Measurements from ENCODE around the gene RBM43. TPM values are rescaled to one million over a fixed set of nuclear protein-coding genes. Genes with fewer than 3 reads are reported as not detected.

The RBM43 gene
- total and polyA plus RNA-seq, 9 of the 15 experiments (the other 6 are each of a cell fraction or from before 2014, with no cell fraction given) = 1.3 to 6.9 (median 3.8) TPM

DNA sequence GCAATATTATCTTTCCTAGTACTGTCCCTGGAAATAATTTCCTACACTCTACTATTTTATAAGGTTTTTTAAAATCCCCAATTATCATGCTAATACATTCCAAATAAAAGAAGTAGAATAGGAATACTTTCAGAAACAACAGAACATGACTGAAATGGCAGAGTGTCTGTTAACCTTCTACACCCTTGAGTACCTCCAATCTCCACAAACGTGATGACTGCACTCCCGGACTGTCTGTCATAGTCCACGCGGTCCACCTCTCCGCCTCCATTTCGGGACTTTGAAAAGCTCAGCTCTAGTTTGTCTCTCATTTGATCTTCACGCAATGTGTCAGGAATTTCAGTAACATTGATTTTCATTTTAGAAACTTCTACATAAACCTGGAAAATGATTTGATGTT lies 13.6 kb upstream of the RBM43 start:
- DNase-seq (ENCODE audit: extremely low read depth in 1 of 4, low spot score in 3 of 4) (no peak), ATAC-seq (no peak), FAIRE-seq (no peak)
- H3K9me1 ChIP-seq (ENCODE audit: control insufficient read depth, insufficient read depth, low read length) = no peaks in the 10 kb centered on the region
- ChIA-PET POLR2A (no interaction called here), CTCF (ENCODE audit: low intra/inter-chr PET ratio) (no interaction called here)
- intact Hi-C loops (cut with micrococcal nuclease) = no loop called here
- H3K9ac ChIP-seq (ENCODE audit: insufficient read depth in 1 of 2, low read depth in 2 of 2, low read length in 2 of 2) = no peak overlapping the region
- no peaks in the 10 kb centered on the region for H3K9me3 ChIP-seq (replicated peaks; ENCODE audit: control insufficient read depth, insufficient read depth, low read depth, low read length)
- 81% methylated on average over 7 of the region's 7 CpGs for WGBS (ENCODE audit: insufficient coverage, low coverage, missing lambda C conversion rate)
- BruUV-seq (replicated peaks) = no TSS peak
- in situ Hi-C loops (cut with MboI) = no loop called here
- peaks cover 30% of the 10 kb centered on the region; the same call in 1 of the 3 replicates for H3K36me3 ChIP-seq (ENCODE audit: control insufficient read depth, insufficient read depth, low read length)
- H3K27ac ChIP-seq (ENCODE audit: extremely low read depth, low read depth, low read length) = no peak overlapping the region
- no peaks in the 10 kb centered on the region for H3K27me3 ChIP-seq (ENCODE audit: control insufficient read depth in 2 of 2, insufficient read depth in 2 of 2, low read length in 2 of 2)
- H2AFZ ChIP-seq (ENCODE audit: low read depth, low read length) = no peak overlapping the region
- H3K79me2 ChIP-seq (ENCODE audit: control insufficient read depth, insufficient read depth, low read length) = no peaks in the 10 kb centered on the region
- H4K20me1 ChIP-seq (replicated peaks; ENCODE audit: control insufficient read depth, insufficient read depth, low read length) = no peaks in the 10 kb centered on the region
- no peak overlapping the region for H3K4me2 ChIP-seq (ENCODE audit: insufficient read depth, low read length)
- no peak overlapping the region for H3K4me3 ChIP-seq
- no peaks in the 10 kb centered on the region for H3K4me1 ChIP-seq (replicated peaks in 1 of 2; ENCODE audit: control insufficient read depth in 2 of 2, insufficient read depth in 2 of 2, low read length in 2 of 2)
- TF ChIP-seq STAT6 (CRISPR knock-in tag; IDR thresholded peaks at IDR 0.05) (no peak), STAT5A (IDR thresholded peaks at IDR 0.05; ENCODE audit: borderline replicate concordance, low read length) (no peak), XRCC4 (IDR thresholded peaks at IDR 0.05; ENCODE audit: extremely low read depth, insufficient read depth, insufficient read length) (no peak), ATF7 (IDR thresholded peaks at IDR 0.05) (no peak), MEIS2 (IDR thresholded peaks at IDR 0.05; ENCODE audit: partially characterized antibody) (no peak), ATF1 (CRISPR knock-in tag; IDR thresholded peaks at IDR 0.05) (no peak), ATF1 (tag; IDR thresholded peaks at IDR 0.05) (no peak), DEAF1 (CRISPR knock-in tag; IDR thresholded peaks at IDR 0.05) (no peak), NR3C1 (CRISPR knock-in tag; IDR thresholded peaks at IDR 0.05) (no peak), HDAC6 (IDR thresholded peaks at IDR 0.05; ENCODE audit: low read depth, low read length) (no peak)

All from K562 (cell line).